OCI-LY7 (cell line): ENCODE results near the gene IFT80.

ENCODE experiments used
- CTCF ChIP-seq: fragments of 200-600 bp; sonication (generic); conservative IDR thresholded peaks from 2 replicates; pipeline ENCODE4 v1.5.1; 2014; ENCODE audit warnings: mild to moderate bottlenecking, antibody characterized with exemption, low read length, moderate library complexity, mixed read lengths
- EZH2phosphoT487 ChIP-seq: fragments of 200-600 bp; sonication (generic); IDR thresholded peaks from 2 replicates; pipeline ENCODE4 v1.6.1; 2018; ENCODE audit warnings: low read depth, borderline replicate concordance, mild to moderate bottlenecking, mixed run types, antibody characterized with exemption, low read length, moderate library complexity, mixed read lengths

GRCh38 chr3:160403028-160403545, 4.1 kb upstream of the IFT80 start:
- TF ChIP-seq CTCF: no peak
- no peak for TF ChIP-seq EZH2phosphoT487
